GM06990 (cell line): Measurements from ENCODE around the gene USP20.

ENCODE experiments used
- DNase-seq: peaks from one replicate; pipeline ENCODE4 v3.0.0-alpha.2; 2011; ENCODE audit not compliant: insufficient read length; ENCODE audit errors: extremely low read depth
- H3K27me3 ChIP-seq: replicated peaks from 2 replicates; pipeline ENCODE4 v1.6.0; 2011; ENCODE audit warnings: low read length; ENCODE audit not compliant: control insufficient read depth, insufficient read depth
- H3K36me3 ChIP-seq: 2 replicates; pipeline ENCODE4 v1.5.1; 2011; ENCODE audit warnings: low read length; ENCODE audit not compliant: control insufficient read depth, insufficient read depth
- H3K4me3 ChIP-seq: replicated peaks from 2 replicates; pipeline ENCODE4 v1.5.1; 2011; ENCODE audit warnings: low read depth, mild to moderate bottlenecking, control low read depth, low read length
- CTCF ChIP-seq: IDR thresholded peaks from 2 replicates; pipeline ENCODE4 v1.5.1; 2011; ENCODE audit warnings: low read length, control low read depth, mild to moderate bottlenecking, inconsistent platforms; ENCODE audit not compliant: insufficient read depth, poor library complexity, severe bottlenecking

USP20 gene

DNA sequence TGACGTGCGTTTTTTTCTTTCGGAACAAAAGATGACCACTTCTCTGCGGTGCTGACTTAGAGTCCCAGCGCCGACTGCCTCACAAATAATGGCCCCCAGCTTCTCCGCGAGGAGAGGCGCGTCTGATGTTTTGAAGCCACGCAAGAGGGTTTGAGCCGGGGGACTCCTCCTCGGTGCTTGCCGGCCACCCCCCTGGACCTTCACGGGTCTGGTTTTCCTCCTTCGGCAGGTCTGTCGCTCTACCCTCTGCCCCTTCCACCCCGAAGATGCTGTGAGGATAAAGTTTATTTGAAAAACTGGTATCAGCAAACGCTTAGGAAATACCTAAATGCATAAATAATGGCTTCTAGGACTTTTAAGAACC lies 584 bp downstream of the USP20 start:
- Histone ChIP-seq H3K36me3 (peaks cover 3% of the 10 kb centered on the region), H3K4me3 (peak overlapping the region; percentile 82), H3K27me3 (no peaks in the 10 kb centered on the region)
- TF ChIP-seq CTCF = no peak
- no peak for DNase-seq

- H3K36me3 ChIP-seq = peaks cover 3% of the 10 kb centered on the region
- no peak for DNase-seq
- TF ChIP-seq CTCF = no peak
- peak overlapping the region; percentile 82 for H3K4me3 ChIP-seq
- no peaks in the 10 kb centered on the region for H3K27me3 ChIP-seq
Measured at GRCh38 chr9:129836311-129837007, 1.2 kb downstream of the USP20 start.

- H3K27me3 ChIP-seq = no peaks in the 10 kb centered on the region
- no peak overlapping the region for H3K4me3 ChIP-seq
- no peaks in the 10 kb centered on the region; the same call in 1 of the 2 replicates for H3K36me3 ChIP-seq
- DNase-seq = no peak
- TF ChIP-seq CTCF = no peak
Measured at GRCh38 chr9:129838707-129839259, 3.5 kb downstream of the USP20 start.

DNA sequence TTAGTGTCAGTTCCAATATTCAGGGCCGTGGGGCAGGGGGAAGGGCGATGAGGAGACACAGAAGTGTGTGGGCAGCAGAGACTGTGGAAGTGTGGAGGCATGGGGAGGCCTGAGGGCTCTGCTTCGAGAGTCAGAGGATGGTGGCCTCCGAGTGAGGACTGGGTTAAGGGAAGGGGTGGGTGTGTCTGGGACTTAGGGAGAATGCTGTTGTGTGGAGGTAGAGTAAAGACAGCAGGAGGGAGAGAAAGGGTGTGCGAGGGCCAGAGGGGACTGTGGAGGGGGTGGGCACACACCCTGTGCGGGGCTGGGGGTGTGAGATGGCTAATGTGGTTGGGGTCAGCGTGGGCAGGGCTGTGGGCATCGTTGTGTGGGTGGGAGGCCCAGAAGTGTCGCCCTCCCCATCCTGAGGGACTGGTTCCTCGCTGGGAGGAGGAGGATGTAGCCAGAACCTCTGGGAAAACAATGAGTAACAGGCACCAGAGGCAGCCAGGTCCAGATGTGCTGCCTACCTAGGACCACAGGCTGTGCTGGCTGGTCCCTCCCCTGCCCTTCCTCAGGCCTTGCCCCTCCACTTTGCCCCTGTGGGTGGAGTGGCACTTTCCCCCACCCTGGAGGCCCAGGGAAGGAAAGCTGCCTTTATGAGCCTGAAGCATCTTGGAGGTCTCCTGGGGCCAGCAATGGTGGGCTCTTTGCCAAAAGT lies 4.2 kb downstream of the USP20 start:
- no peak for DNase-seq
- no peaks in the 10 kb centered on the region for H3K27me3 ChIP-seq
- TF ChIP-seq CTCF = no peak

GRCh38 chr9:129840034-129840433 lies 4.8 kb downstream of the USP20 start:
- no peak overlapping the region for H3K4me3 ChIP-seq
- DNase-seq = no peak
- no peaks in the 10 kb centered on the region; the same call in 1 of the 2 replicates for H3K36me3 ChIP-seq
- no peak for TF ChIP-seq CTCF
- no peaks in the 10 kb centered on the region for H3K27me3 ChIP-seq

More for the DNA sequence above, 4.2 kb downstream of the USP20 start:
- no peak overlapping the region for H3K4me3 ChIP-seq
- no peaks in the 10 kb centered on the region; the same call in 1 of the 2 replicates for H3K36me3 ChIP-seq
